GM13977 (cell line): ENCODE data around the gene EPS8L1.

Experiments used
- DNase-seq: peaks from one replicate; pipeline ENCODE4 v3.0.0; 2012; ENCODE audit warnings: low spot score
- in situ Hi-C: fragments of 300-500 bp; cut with MboI; formaldehyde crosslinking; loops from one replicate; pipeline ENCODE4 v1.12.0; 2022; ENCODE audit warnings: low sequenced_read_pairs, low pct_unique_long_range_greater_than_20kb, mixed read lengths, inconsistent platforms; ENCODE audit not compliant: unreplicated experiment
- TF ChIP-seq, protein P1 (sequence below): IDR thresholded peaks from 2 replicates; pipeline ENCODE4 v1.5.1; 2012; ENCODE audit warnings: mild to moderate bottlenecking, control low read depth; ENCODE audit not compliant: insufficient read depth; ENCODE audit errors: extremely low read depth, missing control alignments

EPS8L1 gene

DNA sequence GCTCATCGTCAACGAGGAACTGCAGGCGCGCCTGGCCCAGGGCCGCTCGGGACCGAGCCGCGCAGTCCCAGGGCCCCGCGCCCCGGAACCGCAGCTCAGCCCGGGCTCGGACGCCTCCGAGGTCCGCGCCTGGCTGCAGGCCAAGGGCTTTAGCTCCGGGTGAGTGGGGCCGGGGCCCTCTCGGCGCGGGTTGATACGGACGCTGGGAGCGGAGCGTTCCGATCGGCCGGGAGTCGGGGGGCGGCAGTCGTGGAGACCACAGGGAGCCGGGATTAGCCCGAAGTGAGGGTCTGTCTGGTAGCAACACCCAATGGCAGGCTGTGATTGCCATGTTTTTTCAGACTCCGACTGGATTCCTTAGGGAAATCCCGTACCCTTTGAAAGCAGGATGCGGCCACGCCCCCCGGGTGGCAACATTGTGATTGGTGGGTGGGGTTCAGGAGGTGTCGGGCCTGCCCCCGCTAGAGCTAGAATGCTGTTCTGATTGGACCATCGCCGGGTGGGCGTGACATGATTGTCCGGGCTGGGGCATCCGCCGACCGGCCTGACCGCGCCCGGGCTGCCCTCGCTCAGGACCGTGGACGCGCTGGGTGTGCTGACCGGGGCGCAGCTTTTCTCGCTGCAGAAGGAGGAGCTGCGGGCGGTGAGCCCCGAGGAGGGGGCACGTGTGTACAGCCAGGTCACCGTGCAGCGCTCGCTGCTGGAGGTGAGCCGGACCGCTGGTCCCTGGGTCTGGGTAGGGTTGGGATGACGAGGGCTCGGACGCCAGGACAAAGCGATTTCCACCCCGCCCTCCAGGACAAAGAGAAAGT is 11.3 kb downstream of the EPS8L1 start:
- in situ Hi-C loops = no loop called here
- peak; percentile 88 for DNase-seq

DNA sequence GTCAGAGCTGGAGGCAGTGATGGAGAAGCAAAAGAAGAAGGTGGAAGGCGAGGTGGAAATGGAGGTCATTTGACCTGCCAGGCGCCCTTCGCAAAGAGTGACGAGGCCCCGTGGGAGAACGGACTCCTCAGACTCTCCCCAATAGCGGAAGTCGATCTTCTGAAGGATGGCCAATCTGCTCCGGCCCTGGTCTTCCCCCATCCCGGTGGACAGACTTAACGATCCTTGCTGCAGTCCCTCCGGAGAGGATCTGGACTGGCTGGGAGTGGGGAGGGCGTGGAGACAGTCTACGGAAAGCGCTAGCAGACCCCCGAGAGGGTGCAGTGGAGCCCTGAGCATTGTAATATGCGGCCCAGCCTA is 11.9 kb downstream of the EPS8L1 start:
- in situ Hi-C loops = no loop called here
- TF ChIP-seq, protein P1, sequence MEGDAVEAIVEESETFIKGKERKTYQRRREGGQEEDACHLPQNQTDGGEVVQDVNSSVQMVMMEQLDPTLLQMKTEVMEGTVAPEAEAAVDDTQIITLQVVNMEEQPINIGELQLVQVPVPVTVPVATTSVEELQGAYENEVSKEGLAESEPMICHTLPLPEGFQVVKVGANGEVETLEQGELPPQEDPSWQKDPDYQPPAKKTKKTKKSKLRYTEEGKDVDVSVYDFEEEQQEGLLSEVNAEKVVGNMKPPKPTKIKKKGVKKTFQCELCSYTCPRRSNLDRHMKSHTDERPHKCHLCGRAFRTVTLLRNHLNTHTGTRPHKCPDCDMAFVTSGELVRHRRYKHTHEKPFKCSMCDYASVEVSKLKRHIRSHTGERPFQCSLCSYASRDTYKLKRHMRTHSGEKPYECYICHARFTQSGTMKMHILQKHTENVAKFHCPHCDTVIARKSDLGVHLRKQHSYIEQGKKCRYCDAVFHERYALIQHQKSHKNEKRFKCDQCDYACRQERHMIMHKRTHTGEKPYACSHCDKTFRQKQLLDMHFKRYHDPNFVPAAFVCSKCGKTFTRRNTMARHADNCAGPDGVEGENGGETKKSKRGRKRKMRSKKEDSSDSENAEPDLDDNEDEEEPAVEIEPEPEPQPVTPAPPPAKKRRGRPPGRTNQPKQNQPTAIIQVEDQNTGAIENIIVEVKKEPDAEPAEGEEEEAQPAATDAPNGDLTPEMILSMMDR = no peak
- DNase-seq = no peak

More for the DNA sequence above, 11.3 kb downstream of the EPS8L1 start:
- TF ChIP-seq, protein P1 = no peak

DNA sequence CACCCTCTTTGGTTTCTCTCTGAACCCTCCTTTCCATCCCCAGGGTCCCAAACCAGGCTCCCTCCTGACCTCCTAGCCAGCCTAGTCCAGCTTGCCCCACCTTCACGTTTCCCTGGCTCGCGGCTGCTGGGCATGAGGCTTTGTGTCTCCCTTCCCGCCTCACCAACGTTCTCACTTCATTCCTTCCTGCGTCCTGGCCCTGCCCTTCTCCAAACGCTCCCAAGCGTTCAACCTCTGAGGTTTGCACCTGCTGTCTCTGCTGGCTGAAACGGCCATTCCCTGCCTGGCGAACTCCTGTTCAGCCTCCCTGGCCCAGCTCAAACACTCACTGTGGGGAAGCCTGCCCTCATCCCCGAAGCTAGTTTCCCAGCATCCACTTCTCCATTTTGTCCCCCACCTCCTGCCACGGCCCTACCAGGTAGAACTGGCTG is 12.4 kb downstream of the EPS8L1 start:
- in situ Hi-C loops = no loop called here
- TF ChIP-seq, protein P1 = no peak
- no peak for DNase-seq

DNA sequence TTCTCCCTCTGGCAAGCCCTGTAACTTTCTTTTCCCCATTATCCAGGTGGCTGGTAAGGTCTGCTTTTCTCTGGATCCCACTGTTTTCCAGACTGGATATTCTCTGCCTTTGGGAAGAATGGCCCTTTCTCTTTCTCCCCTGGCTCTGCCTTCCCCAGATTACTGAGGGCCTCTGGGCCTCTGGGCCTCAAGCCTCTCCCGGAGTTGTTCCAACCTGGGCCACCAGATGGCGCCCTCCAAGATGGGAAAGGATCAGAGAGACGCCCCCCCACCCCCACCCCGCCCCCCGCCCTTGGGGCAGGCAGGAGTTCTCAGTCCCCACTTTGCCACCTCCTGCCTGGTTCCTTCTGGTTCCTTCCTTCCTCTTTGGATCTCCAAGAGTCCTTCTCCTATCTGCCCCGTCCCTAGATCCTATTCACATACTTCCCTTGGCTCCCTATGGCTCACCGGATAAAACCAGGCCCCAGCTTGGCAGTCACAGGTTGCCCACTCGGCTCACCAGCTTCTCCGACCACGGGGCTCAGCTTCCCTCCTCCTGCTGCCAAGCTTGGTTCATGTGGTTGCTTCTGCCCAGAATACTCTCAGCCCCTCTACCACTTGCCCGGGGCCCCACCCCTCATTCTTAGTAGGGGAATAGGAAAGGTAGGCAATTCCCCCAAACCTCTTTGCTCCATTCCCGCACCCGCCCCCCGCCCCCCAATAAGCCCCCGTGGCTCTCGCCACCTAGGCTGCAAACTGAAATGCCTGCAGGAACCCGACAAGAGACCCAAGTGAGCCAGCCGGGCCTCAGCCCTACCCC is 13.1 kb downstream of the EPS8L1 start:
- TF ChIP-seq, protein P1 = peak; percentile 77
- DNase-seq = peak; percentile 88
- in situ Hi-C loops = no loop called here

DNA sequence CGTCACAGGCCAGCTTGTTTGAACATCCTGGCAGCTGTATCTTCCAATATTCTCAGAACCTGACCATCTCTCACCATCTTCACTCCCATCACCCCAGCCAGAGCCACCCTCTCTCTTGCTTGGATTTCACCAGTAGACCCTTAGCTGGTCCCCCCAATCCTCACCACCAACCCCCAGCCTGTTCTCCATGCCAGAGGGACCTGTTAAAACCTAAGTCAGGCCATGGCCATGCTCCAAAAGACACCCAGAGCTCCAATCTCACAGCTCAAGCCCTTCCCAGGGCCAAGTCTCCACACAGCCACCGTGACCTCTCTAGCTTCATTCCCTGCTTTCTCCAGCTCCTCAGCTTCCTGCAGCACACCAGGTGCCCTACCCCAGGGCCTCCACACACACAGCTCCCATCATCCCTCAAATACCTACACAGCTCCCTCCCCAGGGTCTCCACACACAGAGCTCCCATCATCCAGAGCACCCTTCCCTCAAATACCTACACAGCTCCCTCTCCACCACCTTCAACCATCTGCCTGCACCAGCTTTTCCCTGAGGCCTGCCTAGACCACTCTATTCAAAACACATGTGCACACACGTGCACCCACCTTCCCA is 13.8 kb downstream of the EPS8L1 start:
- in situ Hi-C loops = no loop called here
- TF ChIP-seq, protein P1 = no peak
- DNase-seq = no peak

DNA sequence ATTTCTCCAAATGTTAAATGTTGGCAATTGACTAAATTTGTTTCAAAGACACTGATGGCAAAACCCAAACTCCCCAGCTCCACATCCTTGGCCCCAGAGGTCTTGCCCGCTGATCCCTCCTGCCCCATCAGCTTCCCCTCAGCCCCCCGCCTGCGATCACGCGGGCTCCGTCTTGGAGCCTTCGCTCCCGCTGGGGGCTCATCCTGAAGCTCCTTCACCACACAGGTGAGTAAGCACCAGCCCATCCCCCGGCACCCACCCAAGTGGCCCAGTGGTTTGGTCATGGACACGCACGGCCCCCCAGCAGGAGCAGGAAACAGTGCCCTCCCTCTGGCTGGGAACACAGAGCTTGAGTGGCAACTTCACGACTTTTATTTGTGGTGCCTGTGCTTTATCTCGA is 14.9 kb downstream of the EPS8L1 start:
- in situ Hi-C loops = no loop called here
- TF ChIP-seq, protein P1 = no peak

More for the DNA sequence above, 14.9 kb downstream of the EPS8L1 start:
- DNase-seq = no peak
